HG03558 (cell line): ENCODE results near the gene INO80D.
"Not testable (repeated sequence)": the region's sequence is repeated elsewhere in the genome, so short reads cannot be mapped to it uniquely, and the experiment has no call there.

Experiments used
- ATAC-seq: cut with Tn5 transposase; IDR thresholded peaks from one replicate; pipeline ENCODE4 v1.9.1; 2021; ENCODE audit warnings: moderate number of reproducible peaks; ENCODE audit not compliant: unreplicated experiment; ENCODE audit errors: extremely low read depth

Gene INO80D

DNA sequence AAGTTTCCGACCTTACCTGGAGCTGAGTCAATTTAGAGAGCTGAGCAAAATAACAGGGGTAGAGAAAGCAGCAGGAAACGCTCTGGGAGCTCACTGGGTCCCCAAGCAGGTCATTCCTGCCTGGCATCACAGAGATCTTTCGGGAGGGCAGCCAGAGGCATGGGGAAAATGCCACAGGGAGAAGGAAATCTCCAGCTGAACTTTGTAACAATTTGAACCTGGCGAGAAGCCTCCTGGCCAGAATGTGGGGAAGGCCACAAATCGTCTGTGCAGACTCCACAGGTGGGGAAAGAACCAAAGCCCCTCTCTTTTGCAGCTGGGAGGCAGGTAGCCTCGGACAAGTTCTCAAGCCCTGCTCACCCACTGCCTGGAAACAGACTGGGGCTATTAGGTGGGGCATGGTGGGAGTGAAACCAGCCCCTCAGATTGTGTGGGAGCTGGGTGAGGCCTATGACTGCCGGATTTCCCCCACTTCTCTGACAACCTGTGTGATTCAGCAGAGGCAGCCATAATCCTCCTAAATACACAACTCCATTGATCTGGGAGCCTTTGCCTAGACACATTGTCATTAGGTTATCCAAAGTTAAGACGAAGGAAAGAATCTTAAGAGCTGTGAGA, 53.9 kb downstream of the INO80D start:
- ATAC-seq, result no peak

DNA sequence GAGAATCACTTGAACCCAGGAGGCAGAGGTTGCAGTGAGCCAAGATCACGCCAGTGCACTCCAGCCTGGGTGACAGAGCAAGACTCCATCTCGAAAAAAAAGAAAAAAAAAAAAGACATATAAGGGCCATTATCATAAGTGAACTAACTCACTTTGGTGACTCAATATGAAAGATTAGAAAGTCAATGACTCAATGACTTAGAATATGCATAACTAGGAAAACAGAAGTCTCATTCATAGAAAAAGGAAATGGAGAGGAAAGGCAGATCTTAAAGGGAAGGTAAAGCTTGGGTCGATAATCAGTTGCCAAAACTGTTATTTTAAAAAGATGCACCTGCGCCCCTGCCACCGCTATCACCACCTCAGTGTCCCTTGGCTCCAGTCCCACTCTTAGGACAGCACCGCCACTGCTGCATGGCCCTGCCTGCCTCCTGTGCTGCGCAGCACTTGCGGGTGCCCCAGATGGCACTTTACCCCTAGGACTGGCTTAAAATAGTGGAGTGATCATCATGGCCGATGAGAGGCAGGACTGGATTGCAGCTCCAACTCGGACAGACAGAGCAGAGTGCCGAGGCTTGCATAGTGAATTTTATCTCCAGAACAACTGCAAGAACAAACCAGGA, 54.7 kb downstream of the INO80D start:
- ATAC-seq, result peak; percentile 80

DNA sequence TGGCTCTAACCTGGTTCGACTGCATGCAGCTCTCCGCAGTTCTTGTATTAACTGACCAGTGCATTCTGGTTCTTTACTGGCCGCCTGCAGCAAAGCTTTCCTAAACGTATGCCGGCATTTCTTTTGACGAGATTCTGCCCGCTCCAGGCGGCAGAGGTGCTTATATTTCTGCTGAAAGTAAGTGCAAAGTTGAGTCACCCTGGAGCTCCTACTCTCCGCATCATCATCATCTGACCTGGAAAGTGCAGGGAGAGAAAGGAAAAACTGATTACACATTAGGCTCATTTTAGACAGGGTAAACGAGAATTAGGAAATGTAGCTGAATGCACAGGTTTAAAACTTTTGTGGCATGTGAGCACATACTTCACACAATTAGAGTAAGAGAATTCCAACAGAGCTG, 57.9 kb downstream of the INO80D start:
- no peak for ATAC-seq

DNA sequence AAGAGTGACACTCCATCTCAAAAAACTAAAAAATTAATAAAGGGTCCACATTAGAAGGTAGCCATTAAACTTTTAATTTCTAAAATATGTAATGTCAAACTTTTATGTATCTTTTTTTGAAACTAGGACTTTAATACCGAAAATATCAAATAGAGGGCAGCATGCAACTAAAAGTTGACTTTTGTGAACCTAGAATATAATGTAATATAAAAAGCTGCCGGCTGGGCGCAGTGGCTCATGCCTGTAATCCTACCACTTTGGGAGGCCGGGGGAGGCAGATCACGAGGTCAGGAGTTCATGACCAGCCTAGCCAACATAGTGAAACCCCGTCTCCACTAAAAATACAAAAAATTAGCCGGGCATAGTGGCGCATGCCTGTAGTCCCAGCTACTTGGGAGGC, 62.8 kb downstream of the INO80D start:
- ATAC-seq, result no peak

DNA sequence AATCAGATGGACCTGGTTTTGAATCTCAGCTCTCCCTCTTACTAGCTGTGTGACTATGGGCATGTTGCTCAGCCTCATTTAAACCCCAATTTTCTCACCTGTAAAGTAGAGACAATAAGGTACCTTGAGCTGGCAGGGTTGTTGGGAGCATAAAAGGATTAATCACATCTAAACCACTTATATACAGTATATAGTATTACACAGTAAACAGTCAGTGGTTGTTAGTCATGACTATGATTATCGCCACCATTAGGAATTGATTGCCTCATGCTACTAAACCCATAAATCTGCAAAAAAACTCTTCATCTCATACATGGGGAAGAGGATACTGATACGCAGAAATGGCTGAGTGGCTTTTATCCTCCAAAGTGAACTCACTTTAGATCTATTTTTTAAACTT, 65.8 kb downstream of the INO80D start:
- no peak for ATAC-seq

DNA sequence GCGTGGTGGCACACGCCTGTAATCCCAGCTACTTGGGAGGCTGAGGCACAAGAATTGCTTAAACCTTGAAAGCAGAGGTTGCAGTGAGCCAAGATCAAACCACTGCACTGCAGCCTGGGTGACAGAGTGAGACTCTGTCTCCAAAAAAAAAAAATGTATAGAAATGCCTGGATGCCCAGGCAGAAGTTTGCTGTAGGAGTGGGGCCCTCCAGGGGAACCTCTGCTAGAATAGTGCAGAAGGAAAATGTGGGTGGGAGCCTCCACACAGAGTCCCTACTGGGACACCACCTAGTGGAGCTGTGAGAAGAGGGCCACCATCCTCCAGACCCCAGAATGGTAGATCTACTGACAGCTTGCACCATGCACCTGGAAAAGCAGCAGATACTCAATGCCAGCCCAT, 70.2 kb downstream of the INO80D start:
- not testable (repeated sequence) for ATAC-seq

DNA sequence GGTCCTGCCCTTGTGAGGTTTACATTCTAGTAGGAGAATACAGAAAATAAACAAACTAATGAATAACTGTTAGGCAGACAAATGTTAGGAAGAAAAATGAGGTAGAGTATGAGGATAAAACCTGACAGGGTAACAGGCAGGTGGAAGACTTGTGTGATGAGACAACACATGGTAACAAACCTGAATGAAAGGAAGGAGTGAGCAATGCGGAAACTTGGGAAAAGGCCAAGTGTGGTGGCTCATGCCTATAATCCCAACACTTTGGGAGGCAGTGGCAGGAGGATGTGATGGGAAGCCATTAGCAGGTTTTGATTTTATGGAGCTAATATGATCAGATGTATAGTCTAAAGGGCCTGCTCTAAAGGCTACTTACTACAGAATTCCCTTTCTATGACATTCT, 74.2 kb downstream of the INO80D start:
- no peak for ATAC-seq

DNA sequence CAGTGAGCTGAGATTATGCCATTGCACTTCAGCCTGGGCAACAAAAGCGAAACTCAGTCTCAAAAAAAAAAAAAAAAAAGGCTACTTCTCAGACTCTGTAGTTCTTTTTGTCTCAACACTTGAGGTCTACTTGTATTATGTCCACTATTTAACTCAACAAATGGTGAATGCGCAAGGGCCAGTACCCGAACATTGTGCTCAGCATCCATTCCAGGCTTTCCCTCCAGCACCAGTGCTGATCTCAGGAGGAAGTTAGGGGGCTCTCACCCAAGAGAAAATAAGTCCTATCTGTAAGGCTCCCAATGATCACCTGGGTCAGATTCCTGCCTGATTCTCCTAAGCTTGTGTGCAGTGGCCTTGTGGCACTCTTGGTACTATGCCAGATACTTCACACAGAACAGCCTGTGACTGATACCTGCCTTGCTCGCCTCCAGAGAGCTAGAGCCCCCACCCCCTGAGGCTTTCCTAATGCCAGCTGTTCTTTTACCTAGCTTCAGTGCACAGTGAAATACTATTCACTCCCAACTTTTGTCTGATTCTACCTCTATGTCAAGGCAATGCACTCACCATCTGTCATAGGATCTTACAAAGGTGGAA, 74.9 kb downstream of the INO80D start:
- no peak for ATAC-seq

DNA sequence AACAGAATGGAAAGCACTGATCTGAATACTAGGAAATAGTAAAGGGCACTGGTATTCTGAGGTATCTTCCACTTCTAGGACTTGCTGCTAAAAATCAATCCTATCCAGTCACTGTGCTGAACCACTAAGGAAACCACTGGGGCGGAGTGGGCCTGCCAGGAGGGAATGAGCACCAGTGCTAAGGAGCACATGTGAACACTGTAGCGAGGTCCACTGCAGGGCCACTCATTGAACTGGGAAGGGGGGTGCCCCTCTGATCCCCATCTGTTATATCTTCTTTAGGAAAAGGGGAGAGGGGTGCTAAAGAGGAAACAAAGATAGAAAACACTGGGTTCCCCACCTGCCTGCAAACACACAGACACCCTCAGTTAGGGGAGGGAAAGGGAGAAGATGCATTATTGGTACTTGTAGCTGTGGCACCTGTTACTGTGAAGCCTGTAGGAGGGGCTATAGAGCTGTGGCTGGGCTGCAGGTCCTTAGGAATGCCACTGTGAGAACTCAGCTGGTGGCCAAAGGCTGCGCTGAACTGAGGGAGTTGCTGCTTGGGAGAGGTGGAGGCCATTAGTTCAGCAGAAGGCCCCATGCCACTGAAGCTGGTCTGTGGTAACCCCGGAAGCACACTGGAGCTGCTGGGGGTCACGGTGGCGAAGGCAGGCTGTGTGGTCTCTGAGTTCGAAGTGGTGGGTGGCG, 81.8 kb downstream of the INO80D start:
- no peak for ATAC-seq

DNA sequence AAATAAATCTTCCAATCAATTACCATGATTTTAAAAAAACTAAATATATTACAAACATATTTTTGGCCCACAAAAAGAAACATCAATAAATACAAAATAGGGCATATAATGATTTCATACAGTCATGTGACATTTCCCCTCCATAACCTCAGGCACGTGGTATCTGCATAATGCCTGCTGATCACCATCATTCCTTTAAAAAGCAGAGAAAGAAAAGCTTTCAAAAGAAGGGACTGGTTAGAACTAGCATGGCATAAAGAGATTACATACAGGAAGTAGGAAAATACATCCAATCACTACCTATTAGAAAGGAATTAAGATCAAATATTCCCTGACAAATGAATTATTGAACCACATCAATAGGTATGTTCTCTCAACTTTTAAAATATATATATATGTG, 83.5 kb downstream of the INO80D start:
- no peak for ATAC-seq

DNA sequence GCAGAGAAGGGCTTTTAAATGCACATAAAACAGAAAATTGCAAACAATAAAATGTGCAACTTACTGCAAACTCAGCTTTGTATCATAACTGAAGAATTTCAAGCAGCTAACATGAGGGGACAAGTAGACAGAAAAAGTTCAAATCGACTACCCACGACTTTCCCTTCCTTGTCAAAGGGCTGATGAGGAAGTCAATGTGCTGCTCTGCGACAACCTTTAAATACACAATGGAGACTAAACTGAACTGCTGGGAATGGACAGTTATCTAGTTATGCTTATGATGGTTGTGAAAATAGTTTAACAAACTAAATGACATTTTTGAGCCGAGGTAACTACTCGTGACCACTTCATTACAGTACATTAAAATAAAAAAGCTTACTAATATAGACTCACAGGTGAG, 84.1 kb downstream of the INO80D start:
- no peak for ATAC-seq

DNA sequence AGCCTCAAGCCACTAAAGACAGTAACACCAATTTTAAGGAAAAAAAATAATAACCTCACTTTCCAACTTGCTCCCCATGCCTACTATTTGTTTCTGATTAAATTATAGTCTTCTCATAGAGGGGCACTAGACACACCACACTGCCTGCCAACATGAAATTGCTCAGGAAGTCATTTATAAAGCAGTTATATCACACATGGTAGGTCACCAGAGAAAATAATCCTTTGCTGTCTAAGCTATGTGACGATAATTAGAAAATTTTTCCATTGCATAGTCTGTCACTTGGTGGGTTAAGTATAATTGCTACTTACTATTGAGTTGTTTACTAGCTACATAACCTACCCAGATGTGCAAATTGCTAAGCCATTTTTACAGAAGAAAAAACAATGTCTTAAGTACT, 85.2 kb downstream of the INO80D start:
- no peak for ATAC-seq

DNA sequence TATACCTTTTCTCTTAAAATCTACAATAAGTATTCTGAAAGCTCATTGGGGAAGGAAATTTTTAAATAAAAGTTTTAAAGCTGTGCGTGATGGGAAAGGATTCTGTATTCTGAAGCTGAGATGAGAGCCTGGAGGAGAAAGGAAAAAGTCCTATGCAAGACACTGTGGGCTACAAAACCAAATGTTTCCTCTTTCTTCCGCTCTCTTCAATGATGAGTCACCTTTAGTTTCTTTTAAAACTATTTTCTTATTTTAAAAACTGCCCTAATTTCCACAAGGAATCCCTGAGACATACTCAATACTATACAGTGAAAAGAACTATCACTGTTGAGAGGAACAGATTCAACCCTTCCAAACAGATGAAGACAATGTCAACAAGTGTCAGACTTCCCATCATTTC, 87.4 kb downstream of the INO80D start:
- ATAC-seq, result no peak

DNA sequence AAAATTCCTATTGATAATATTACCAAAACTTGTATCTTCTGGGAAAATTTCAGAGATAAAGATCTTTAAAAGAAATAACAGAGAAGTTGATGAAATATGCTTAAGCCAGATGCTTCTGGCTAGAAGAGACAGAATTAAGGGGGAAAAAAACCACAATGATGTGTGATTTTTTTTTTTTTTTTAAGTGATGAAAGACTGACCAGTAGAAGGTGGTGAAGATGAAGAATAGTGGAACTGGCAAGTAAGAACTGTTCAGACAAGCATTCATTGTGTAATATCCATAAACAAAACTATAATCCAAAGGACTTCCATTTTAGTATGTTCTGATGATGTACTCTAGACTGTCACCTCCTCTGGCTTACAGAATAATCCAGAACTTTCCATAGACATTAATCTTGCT, 89.8 kb downstream of the INO80D start:
- ATAC-seq, result no peak

DNA sequence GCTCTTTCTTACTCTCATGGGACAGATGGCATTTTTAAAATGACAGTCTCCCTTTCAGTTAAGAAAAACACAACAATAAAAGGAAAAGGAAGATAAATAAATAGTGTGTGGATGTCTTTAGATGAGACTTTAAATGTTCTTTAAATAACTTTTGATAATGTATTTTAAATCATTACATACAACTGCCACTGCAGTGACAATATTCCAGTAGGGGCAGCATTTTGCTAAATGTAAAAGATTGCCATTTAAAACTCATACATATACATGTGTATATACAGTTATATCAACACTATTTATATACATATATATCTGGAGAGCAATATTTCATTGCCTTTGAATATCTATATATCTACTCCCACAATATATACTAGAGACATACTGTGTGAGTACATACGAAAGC, 90.7 kb downstream of the INO80D start:
- no peak for ATAC-seq

DNA sequence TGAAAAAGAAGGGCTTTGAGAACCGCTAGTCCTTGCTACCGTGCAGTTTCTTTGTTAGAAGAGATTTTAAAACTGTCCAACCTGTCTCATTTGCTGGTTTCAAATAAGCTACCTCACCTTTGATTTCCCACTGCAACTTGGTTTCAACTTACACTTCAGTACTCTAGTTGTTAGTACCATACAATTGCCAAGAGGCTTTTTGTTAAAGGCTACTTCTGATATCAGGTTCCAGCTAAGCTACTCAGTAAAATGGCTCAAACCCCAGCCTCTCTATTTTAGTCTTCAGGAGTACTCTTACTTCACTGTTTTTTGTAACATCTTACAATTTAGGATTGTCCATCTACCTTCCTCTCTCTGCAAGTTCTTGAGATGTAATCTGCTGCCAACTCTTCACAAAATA, 91.6 kb downstream of the INO80D start:
- ATAC-seq, result no peak

DNA sequence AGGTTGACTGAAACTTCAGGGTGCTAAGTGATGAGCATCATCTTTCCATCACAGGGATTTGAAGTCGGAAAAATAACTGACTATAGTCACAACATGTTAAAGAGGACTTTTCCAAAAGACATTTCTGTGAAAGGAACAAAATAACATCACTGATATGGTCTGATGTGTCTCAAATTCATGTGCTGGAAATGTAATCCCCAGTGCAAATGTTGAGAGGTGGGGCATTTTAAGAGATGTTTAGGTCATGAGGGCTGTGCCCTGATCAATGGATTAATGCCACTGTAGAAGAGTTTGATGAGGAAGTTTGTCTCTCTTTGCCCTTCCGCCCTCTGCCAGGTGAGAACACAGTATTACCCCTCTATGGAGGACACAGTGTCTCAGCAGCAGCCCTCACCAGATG, 95.9 kb downstream of the INO80D start:
- ATAC-seq, result no peak

DNA sequence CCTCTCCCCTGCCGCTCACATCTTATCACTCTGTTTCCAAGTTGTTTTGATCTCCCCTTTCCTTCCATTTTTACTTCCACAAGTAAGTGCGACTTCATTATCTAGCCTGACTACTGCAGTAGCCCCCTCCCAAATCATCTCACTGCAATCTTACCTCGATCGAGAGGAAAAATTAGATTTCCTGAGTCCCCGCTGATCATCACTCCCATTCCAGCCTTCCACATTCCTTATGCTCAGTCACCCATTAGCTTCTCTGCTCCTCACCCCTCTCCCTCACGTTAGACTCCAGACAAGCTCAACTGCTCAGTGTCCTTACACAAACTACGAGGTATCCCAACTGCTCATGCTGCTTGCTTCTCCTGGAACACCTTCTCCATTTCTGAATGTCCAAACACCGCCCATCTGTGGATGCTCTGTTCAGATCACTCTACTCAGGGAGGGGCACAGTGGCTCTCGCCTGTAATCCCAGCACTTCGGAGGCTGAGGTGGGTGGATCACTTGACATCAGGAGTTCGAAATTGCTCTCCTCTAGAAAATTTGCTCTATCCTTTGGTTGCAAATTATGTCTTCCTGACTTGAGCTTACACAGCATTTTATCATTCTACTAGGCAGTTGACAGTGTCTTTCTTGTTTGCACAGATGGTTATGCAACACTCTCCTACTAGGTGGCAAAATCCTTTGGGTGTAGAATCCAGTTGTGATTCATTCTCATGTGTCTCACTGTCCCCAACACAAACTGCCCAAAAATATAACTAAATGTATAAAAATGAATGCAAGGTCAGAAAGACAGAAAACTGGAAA, 96.5 kb downstream of the INO80D start:
- ATAC-seq, result no peak

DNA sequence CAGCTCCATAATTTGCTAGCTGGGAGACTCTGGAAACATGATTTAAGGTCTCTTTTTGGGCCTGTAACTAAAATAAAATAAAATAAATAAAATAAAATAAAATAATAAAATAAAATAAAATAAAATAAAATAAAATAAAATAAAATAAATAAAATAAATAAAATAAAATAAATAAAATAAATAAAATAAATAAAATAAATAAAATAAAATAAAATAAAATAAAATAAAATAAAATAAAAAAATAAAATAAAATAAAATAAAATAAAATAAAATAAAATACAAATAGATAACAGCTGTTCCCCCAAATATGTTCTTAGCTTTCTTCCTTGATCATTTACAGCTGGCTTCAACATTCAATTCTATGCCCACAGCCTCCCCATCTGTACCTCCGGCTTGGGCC, 97.3 kb downstream of the INO80D start:
- not testable (repeated sequence) for ATAC-seq

DNA sequence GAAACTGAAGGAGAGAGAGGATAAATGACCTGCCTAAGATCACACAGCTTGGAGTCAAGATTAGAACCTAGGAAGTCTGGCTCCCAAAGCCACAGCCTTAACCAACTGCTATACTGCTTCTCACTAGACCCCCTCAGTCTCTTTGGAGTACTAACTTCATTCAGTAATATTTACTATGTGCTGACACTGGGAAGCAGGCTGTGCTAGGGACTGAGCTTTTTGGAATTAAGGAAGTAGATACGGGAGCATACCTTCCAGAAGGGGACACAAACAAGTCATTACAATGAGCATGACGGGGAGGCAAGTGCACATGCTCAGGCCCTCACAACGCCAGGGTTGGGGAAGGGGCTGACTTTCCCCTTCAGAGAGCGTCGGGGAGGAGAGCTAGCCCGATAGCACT, 97.7 kb downstream of the INO80D start:
- no peak for ATAC-seq

DNA sequence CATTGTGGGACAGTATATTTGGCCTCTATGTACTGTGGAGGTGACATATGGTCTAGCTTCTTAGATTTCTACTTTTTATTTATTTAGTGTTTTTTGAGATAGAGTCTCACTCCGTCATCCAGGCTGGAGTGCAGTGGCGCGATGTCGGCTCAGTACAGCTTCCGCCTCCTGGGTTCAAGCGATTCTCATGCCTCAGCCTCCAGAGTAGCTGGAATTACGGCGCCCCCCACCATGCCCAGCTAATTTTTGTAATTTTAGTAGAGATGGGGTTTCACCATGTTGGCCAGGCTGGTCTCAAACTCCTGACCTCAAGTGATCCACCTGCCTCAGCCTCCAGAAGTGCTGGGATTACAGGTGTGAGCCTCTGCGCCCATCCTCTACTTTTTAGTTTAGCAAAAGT, 99.6 kb downstream of the INO80D start:
- not testable (repeated sequence) for ATAC-seq
